DND-41 (cell line): ENCODE data around the gene B4GALT3.

Source experiments
- ATAC-seq: fragments of 200-7000 bp; cut with Tn5 transposase; 3 replicates; pipeline ENCODE4 v1.9.1; 2021; ENCODE audit warnings: low read depth; ENCODE audit not compliant: insufficient read depth
- DNase-seq: peaks from one replicate; pipeline ENCODE4 v3.0.0-alpha.2; 2020
- H2AFZ ChIP-seq: 2 replicates; pipeline ENCODE4 v1.6.0; 2012; ENCODE audit warnings: low read depth, low read length
- H3K27ac ChIP-seq: 2 replicates; pipeline ENCODE4 v1.5.1; 2012; ENCODE audit warnings: low read length, inconsistent platforms
- H3K27me3 ChIP-seq: fragments of 200-600 bp; sonication (generic); 2 replicates; pipeline ENCODE4 v1.6.0; 2012; ENCODE audit warnings: low read length, mild to moderate bottlenecking, inconsistent platforms; ENCODE audit not compliant: insufficient read depth, poor library complexity
- H3K36me3 ChIP-seq: 2 replicates; pipeline ENCODE4 v1.5.1; 2012; ENCODE audit warnings: low read length, inconsistent platforms; ENCODE audit not compliant: insufficient read depth
- H3K4me1 ChIP-seq: 2 replicates; pipeline ENCODE4 v1.5.1; 2012; ENCODE audit warnings: mild to moderate bottlenecking, low read length; ENCODE audit not compliant: insufficient read depth
- H3K4me2 ChIP-seq: 2 replicates; pipeline ENCODE4 v1.6.0; 2012; ENCODE audit warnings: mild to moderate bottlenecking, moderate library complexity, low read length, inconsistent platforms; ENCODE audit not compliant: insufficient read depth
- H3K4me3 ChIP-seq, 2 experiments: fragments of 200-600 bp in 1 of 2; shearing (Covaris generic) in 1 of 2; 2 replicates each; pipeline ENCODE4 v1.5.1; 2012 to 2016; ENCODE audit warnings: inconsistent platforms in 2 of 2, low read length in 2 of 2, mild to moderate bottlenecking in 2 of 2, low read depth in 1 of 2, moderate library complexity in 1 of 2
- H3K79me2 ChIP-seq: 2 replicates; pipeline ENCODE4 v1.6.0; 2012; ENCODE audit warnings: low read length, inconsistent platforms; ENCODE audit not compliant: insufficient read depth
- H3K9ac ChIP-seq: 2 replicates; pipeline ENCODE4 v1.6.0; 2012; ENCODE audit warnings: low read depth, mild to moderate bottlenecking, inconsistent platforms, low read length, moderate library complexity
- H3K9me3 ChIP-seq: 2 replicates; pipeline ENCODE4 v1.5.1; 2012; ENCODE audit warnings: low read length, moderate library complexity, mild to moderate bottlenecking, inconsistent platforms; ENCODE audit not compliant: insufficient read depth, severe bottlenecking
- H4K20me1 ChIP-seq: 2 replicates; pipeline ENCODE4 v1.6.0; 2012; ENCODE audit warnings: low read length; ENCODE audit not compliant: insufficient read depth
- CTCF ChIP-seq: IDR thresholded peaks from 2 replicates; pipeline ENCODE4 v1.5.1; 2012; ENCODE audit warnings: borderline replicate concordance, low read length, moderate library complexity, mild to moderate bottlenecking; ENCODE audit not compliant: poor library complexity, severe bottlenecking; ENCODE audit errors: extremely low read depth
- EZH2 ChIP-seq: IDR thresholded peaks from 3 replicates; pipeline ENCODE4 v1.6.1; 2012; ENCODE audit warnings: borderline replicate concordance, low read depth, mild to moderate bottlenecking, moderate library complexity, low read length, inconsistent platforms; ENCODE audit not compliant: severe bottlenecking

B4GALT3 gene

GRCh38 chr1:161173711-161174110 lies 3.6 kb downstream of the B4GALT3 start:
- Histone ChIP-seq H3K4me1 (peaks cover 30% of the 10 kb centered on the region), H3K9ac (no peak overlapping the region), H3K4me2 (no peak overlapping the region), H2AFZ (no peak overlapping the region), H3K36me3 (peaks cover 63% of the 10 kb centered on the region), H3K79me2 (peaks cover 18% of the 10 kb centered on the region), H3K27ac (no peak overlapping the region), H3K4me3 (no peak overlapping the region), H3K9me3 (no peaks in the 10 kb centered on the region), H4K20me1 (no peaks in the 10 kb centered on the region), H3K27me3 (no peaks in the 10 kb centered on the region)
- TF ChIP-seq EZH2 (no peak), CTCF (no peak)
- ATAC-seq: no peak
- no peak for DNase-seq

GRCh38 chr1:161172776-161173376 lies 4.4 kb downstream of the B4GALT3 start:
- ATAC-seq (no peak), DNase-seq (no peak)
- Histone ChIP-seq H3K36me3 (peaks cover 63% of the 10 kb centered on the region), H2AFZ (no peak overlapping the region), H3K9me3 (no peaks in the 10 kb centered on the region), H4K20me1 (no peaks in the 10 kb centered on the region), H3K27ac (no peak overlapping the region), H3K4me1 (peaks cover 30% of the 10 kb centered on the region), H3K27me3 (no peaks in the 10 kb centered on the region), H3K4me3 (no peak overlapping the region), H3K9ac (no peak overlapping the region), H3K4me2 (no peak overlapping the region), H3K79me2 (peaks cover 18% of the 10 kb centered on the region)
- no peak for TF ChIP-seq CTCF
- TF ChIP-seq EZH2: no peak

GRCh38 chr1:161172349-161172748 lies 5.0 kb downstream of the B4GALT3 start:
- Histone ChIP-seq H3K36me3 (peaks cover 63% of the 10 kb centered on the region), H3K4me2 (no peak overlapping the region), H3K27ac (no peak overlapping the region), H4K20me1 (no peaks in the 10 kb centered on the region), H2AFZ (no peak overlapping the region), H3K9me3 (no peaks in the 10 kb centered on the region), H3K79me2 (peaks cover 18% of the 10 kb centered on the region), H3K9ac (no peak overlapping the region), H3K4me1 (peaks cover 30% of the 10 kb centered on the region), H3K4me3 (no peak overlapping the region), H3K27me3 (no peaks in the 10 kb centered on the region)
- ATAC-seq: no peak
- DNase-seq: no peak
- no peak for TF ChIP-seq EZH2
- TF ChIP-seq CTCF: no peak
